Measurements from ENCODE around the gene C3orf49. TPM values are rescaled to one million over a fixed set of nuclear protein-coding genes. Genes with fewer than 3 reads are reported as not detected.

C3orf49 gene
- total RNA-seq, 2 donors from 2014 or later = not detected

GRCh38 chr3:63886858-63887257 is 67.8 kb downstream of the C3orf49 start:
- ATAC-seq (replicated peaks) = peak; percentile 38

GRCh38 chr3:63891518-63891917 is 72.4 kb downstream of the C3orf49 start:
- Mint-ChIP-seq H3K4me1 (peaks cover 30% of the 10 kb centered on the region), H3K27me3 (no peaks in the 10 kb centered on the region), H3K4me3 (no peak overlapping the region), H3K36me3 (ENCODE audit: low read depth) (no peaks in the 10 kb centered on the region), H3K27ac (no peak overlapping the region), H3K9me3 (no peaks in the 10 kb centered on the region)
- no peak for ATAC-seq (replicated peaks)

More at GRCh38 chr3:63886858-63887257, 67.8 kb downstream of the C3orf49 start:
- Mint-ChIP-seq H3K9me3 (no peaks in the 10 kb centered on the region), H3K27me3 (no peaks in the 10 kb centered on the region), H3K36me3 (ENCODE audit: low read depth) (no peaks in the 10 kb centered on the region), H3K4me1 (peaks cover 12% of the 10 kb centered on the region), H3K4me3 (peak overlapping the region; percentile 1), H3K27ac (no peak overlapping the region)

GRCh38 chr3:63892773-63893352 is 73.8 kb downstream of the C3orf49 start:
- Mint-ChIP-seq H3K27me3 (no peaks in the 10 kb centered on the region), H3K9me3 (no peaks in the 10 kb centered on the region), H3K27ac (peak overlapping the region; percentile 6), H3K36me3 (ENCODE audit: low read depth) (no peaks in the 10 kb centered on the region), H3K4me3 (no peak overlapping the region), H3K4me1 (peaks cover 27% of the 10 kb centered on the region)
- no peak for ATAC-seq (replicated peaks)

DNA sequence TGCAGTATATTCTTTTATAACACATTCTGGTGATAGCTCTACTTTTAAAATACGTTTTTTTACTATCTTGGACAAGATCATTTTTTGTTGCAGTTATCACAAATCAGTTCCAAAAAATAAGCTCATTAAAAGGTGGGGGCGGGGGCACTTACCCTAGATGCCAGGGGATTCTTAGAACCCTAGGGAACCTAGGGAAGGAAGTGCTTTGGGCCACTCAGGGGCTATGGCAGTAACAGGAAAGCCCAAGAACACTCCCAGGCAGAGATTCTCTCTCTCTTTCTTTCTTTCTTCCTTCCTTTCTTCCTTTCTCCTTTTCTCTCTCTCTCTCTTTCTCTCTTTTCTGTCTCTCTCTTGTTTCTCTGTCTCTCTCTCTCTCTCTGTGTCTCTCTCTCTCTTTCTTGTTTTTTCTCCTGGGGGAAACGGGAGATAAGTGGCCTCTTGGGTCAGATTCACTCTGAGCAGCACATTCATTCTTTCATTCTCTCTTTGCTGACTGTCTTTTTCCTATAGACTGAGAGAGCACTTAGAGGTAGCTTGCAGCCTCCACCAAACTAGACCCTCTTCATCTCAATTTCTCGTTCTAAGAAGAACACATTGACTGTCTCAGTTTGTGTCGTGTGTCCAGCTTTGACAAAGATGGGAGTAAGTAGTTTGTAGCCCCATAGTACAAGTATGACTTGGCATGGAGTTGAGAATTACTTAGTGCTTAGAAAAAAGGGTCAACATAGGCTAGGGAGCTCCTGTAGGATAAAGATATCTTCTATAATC is 76.5 kb downstream of the C3orf49 start:
- Mint-ChIP-seq H3K27ac (peak overlapping the region; percentile 81), H3K4me1 (peaks cover 36% of the 10 kb centered on the region), H3K9me3 (no peaks in the 10 kb centered on the region), H3K4me3 (peak overlapping the region; percentile 59), H3K27me3 (no peaks in the 10 kb centered on the region), H3K36me3 (ENCODE audit: low read depth) (peaks cover 27% of the 10 kb centered on the region)
- ATAC-seq (replicated peaks) = peak; percentile 79

GRCh38 chr3:63896332-63897030 is 77.4 kb downstream of the C3orf49 start:
- H3K27me3 Mint-ChIP-seq = no peaks in the 10 kb centered on the region
- no peak for ATAC-seq (replicated peaks)
- no peak overlapping the region for H3K4me3 Mint-ChIP-seq
- no peak overlapping the region for H3K27ac Mint-ChIP-seq
- no peaks in the 10 kb centered on the region for H3K9me3 Mint-ChIP-seq
- H3K4me1 Mint-ChIP-seq = peaks cover 36% of the 10 kb centered on the region
- peaks cover 34% of the 10 kb centered on the region for H3K36me3 Mint-ChIP-seq (ENCODE audit: low read depth)

Other genes starting within 250 kb of the C3orf49 start
- gene SNTN, start 166.6 kb upstream of the C3orf49 start, total RNA-seq = not detected
- 10 to 100 TPM; 40.9 to 64.2 TPM for gene THOC7, start 44.5 kb downstream of the C3orf49 start, total RNA-seq
- 10 to 100 TPM; 38.6 to 50.2 TPM for gene ATXN7, start 44.6 kb downstream of the C3orf49 start, total RNA-seq
- gene SCAANT1, start 93.1 kb downstream of the C3orf49 start, total RNA-seq = 1 to 10 TPM in 1 of 2 donors, not detected in 1; 2.4 TPM
- 100 to 1,000 TPM in 1 of 2 donors, 10 to 100 TPM in 1; 79.4 to 113 TPM for gene PSMD6, start 204.2 kb downstream of the C3orf49 start, total RNA-seq